Thyroid gland (tissue), 4 donors: ENCODE measurements around the gene HDDC3.

Experiments
- CTCF ChIP-seq, 6 experiments: fragments of 200-600 bp in 3 of 6; fragments of 450-650 bp in 3 of 6; sonication (generic) in 3 of 6; IDR thresholded peaks; one replicate each; pipeline ENCODE4 v1.5.1; 2016 to 2019; ENCODE audit warnings: antibody characterized with exemption in 6 of 6, mild to moderate bottlenecking in 2 of 6, inconsistent platforms in 1 of 6, moderate library complexity in 1 of 6
- POLR2A ChIP-seq, 2 donors: fragments of 450-650 bp; IDR thresholded peaks; one replicate each; pipeline ENCODE4 v1.6.1; 2017; ENCODE audit warnings: antibody characterized with exemption in 2 of 2, mild to moderate bottlenecking in 2 of 2, moderate library complexity in 1 of 2

GRCh38 chr15:90939756-90940155 lies 7.4 kb upstream of the HDDC3 start:
- TF ChIP-seq CTCF (IDR thresholded peaks at IDR 0.05) (no peak), POLR2A (IDR thresholded peaks at IDR 0.05) (no peak)
